Measurements from ENCODE around the gene ENO2.

Gene ENO2

DNA sequence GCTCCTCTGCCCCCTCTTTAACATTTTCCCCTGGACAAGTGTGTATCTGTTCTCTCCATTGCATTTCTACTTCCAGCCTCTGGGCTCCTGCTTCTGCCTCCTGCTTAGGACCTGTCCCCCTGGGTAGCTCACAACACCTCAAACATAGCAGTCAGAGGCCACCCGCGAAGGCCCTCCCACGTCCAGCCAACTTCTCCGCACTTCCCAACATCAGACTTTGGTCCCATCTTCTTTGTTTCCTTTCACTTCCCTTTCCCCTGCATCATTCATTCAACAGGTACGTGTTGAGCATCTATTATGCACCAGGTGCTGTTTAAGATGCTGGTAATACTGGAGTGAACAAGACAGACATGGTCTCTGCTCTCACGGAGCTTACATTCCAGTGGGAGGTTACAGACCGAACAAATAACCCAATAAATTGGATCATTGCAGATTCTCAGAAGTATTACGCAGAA lies 32.6 kb downstream of the ENO2 start:
- Histone ChIP-seq H3K4me1 (ENCODE audit: control insufficient read depth, insufficient read depth, low read length) (peaks cover 35% of the 10 kb centered on the region), H3K27ac (ENCODE audit: low read depth, low read length) (no peak overlapping the region), H3K36me3 (ENCODE audit: control insufficient read depth, insufficient read depth, low read length) (no peaks in the 10 kb centered on the region), H3K9me3 (ENCODE audit: control insufficient read depth, insufficient read depth, low read depth, low read length) (no peaks in the 10 kb centered on the region), H3K27me3 (ENCODE audit: control insufficient read depth, insufficient read depth, low read length) (no peaks in the 10 kb centered on the region), H3K9ac (ENCODE audit: low read length) (peak overlapping the region; percentile 57), H3K4me3 (ENCODE audit: low read depth, low read length) (peak overlapping the region; percentile 84)

- H3K27me3 ChIP-seq (ENCODE audit: control insufficient read depth, insufficient read depth, low read length), result no peaks in the 10 kb centered on the region
- no peaks in the 10 kb centered on the region for H3K36me3 ChIP-seq (ENCODE audit: control insufficient read depth, insufficient read depth, low read length)
- no peaks in the 10 kb centered on the region for H3K9me3 ChIP-seq (ENCODE audit: control insufficient read depth, insufficient read depth, low read depth, low read length)
- no peak overlapping the region for H3K4me3 ChIP-seq (ENCODE audit: low read depth, low read length)
- no peak overlapping the region for H3K27ac ChIP-seq (ENCODE audit: low read depth, low read length)
- H3K4me1 ChIP-seq (ENCODE audit: control insufficient read depth, insufficient read depth, low read length), result peaks cover 41% of the 10 kb centered on the region
- H3K9ac ChIP-seq (ENCODE audit: low read length), result no peak overlapping the region
Measured at GRCh38 chr12:6947615-6948014, 33.2 kb downstream of the ENO2 start.

GRCh38 chr12:6948873-6949594 lies 34.7 kb downstream of the ENO2 start:
- Histone ChIP-seq H3K36me3 (ENCODE audit: control insufficient read depth, insufficient read depth, low read length) (no peaks in the 10 kb centered on the region), H3K4me3 (ENCODE audit: low read depth, low read length) (no peak overlapping the region), H3K4me1 (ENCODE audit: control insufficient read depth, insufficient read depth, low read length) (peaks cover 46% of the 10 kb centered on the region), H3K27ac (ENCODE audit: low read depth, low read length) (no peak overlapping the region), H3K27me3 (ENCODE audit: control insufficient read depth, insufficient read depth, low read length) (no peaks in the 10 kb centered on the region), H3K9me3 (ENCODE audit: control insufficient read depth, insufficient read depth, low read depth, low read length) (no peaks in the 10 kb centered on the region), H3K9ac (ENCODE audit: low read length) (no peak overlapping the region)

DNA sequence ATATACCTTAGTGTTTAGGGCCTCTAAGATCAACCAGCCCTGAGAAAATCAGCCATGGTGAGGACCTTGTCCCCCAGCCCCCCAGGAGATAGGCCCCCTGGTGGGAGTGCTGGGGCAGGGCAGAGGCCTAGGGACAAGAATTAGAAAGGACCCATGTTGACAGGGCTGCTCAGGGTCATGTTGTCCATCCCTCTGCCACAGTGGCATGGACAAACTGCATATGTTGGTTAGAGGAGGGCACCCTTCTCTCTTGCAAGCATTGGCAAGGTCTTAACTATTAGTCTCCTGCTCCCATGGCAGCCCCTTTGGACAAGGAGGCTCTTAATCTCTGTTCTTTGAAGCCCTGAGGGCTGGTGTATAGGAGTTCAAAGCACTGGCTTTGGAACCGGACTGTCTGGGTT lies 36.0 kb downstream of the ENO2 start:
- Histone ChIP-seq H3K4me3 (ENCODE audit: low read depth, low read length) (no peak overlapping the region), H3K27ac (ENCODE audit: low read depth, low read length) (no peak overlapping the region), H3K4me1 (ENCODE audit: control insufficient read depth, insufficient read depth, low read length) (peaks cover 39% of the 10 kb centered on the region), H3K27me3 (ENCODE audit: control insufficient read depth, insufficient read depth, low read length) (no peaks in the 10 kb centered on the region), H3K9ac (ENCODE audit: low read length) (no peak overlapping the region), H3K9me3 (ENCODE audit: control insufficient read depth, insufficient read depth, low read depth, low read length) (no peaks in the 10 kb centered on the region), H3K36me3 (ENCODE audit: control insufficient read depth, insufficient read depth, low read length) (no peaks in the 10 kb centered on the region)

DNA sequence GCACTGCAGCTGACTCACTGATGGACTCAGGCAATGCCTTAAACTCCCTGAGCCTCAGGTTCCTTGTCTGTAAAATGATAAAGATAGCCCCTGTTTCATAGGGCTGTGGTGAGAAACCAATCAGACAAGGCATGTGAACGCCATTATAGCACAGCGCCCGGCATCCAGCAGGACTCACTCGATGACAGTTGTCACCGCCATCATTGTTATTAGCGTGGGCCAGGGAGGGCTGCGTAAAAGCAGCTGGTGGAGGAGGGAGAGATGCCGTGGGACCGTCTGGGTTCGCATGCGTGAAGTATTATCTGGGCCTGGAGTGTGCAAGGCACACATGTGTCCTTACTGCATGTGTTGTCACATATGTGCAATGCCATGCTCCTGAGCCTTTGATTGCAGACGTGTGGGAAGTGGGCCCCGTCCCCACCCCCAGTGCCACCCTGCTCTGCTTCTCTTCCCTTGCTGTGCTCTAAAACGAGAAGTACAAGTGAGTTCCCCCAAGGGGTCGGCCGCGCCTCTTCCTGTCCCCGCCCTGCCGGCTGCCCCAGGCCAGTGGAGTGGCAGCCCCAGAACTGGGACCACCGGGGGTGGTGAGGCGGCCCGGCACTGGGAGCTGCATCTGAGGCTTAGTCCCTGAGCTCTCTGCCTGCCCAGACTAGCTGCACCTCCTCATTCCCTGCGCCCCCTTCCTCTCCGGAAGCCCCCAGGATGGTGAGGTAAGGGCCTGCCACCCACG lies 36.6 kb downstream of the ENO2 start, which contains the start of gene PTPN6:
PTPN6 (plus strand) TSS at position 546 of the 730 bp plus-strand sequence; CDS start at position 703, 157 bp downstream.
- no peak within 1 kb of the TSS for H3K9ac ChIP-seq (ENCODE audit: low read length)
- H3K27ac ChIP-seq (ENCODE audit: low read depth, low read length), result no peak within 1 kb of the TSS; the same call in 1 of the 2 replicates
- no peak within 1 kb of the TSS for H3K4me3 ChIP-seq (ENCODE audit: low read depth, low read length)
- H3K36me3 ChIP-seq (ENCODE audit: control insufficient read depth, insufficient read depth, low read length), result no peaks in the 10 kb centered on the region
- peaks cover 33% of the 10 kb centered on the region for H3K4me1 ChIP-seq (ENCODE audit: control insufficient read depth, insufficient read depth, low read length)
- H3K9me3 ChIP-seq (ENCODE audit: control insufficient read depth, insufficient read depth, low read depth, low read length), result no peaks in the 10 kb centered on the region
- H3K27me3 ChIP-seq (ENCODE audit: control insufficient read depth, insufficient read depth, low read length), result no peaks in the 10 kb centered on the region

- H3K4me1 ChIP-seq (ENCODE audit: control insufficient read depth, insufficient read depth, low read length), result peaks cover 33% of the 10 kb centered on the region
- H3K36me3 ChIP-seq (ENCODE audit: control insufficient read depth, insufficient read depth, low read length), result no peaks in the 10 kb centered on the region
- H3K27me3 ChIP-seq (ENCODE audit: control insufficient read depth, insufficient read depth, low read length), result no peaks in the 10 kb centered on the region
- H3K27ac ChIP-seq (ENCODE audit: low read depth, low read length), result no peak overlapping the region; the same call in 1 of the 2 replicates
- H3K9me3 ChIP-seq (ENCODE audit: control insufficient read depth, insufficient read depth, low read depth, low read length), result no peaks in the 10 kb centered on the region
- no peak overlapping the region for H3K9ac ChIP-seq (ENCODE audit: low read length)
- H3K4me3 ChIP-seq (ENCODE audit: low read depth, low read length), result no peak overlapping the region
Measured at GRCh38 chr12:6951551-6952120, 37.3 kb downstream of the ENO2 start.

- Histone ChIP-seq H3K9ac (ENCODE audit: low read length) (no peak overlapping the region), H3K27me3 (ENCODE audit: control insufficient read depth, insufficient read depth, low read length) (no peaks in the 10 kb centered on the region), H3K36me3 (ENCODE audit: control insufficient read depth, insufficient read depth, low read length) (no peaks in the 10 kb centered on the region), H3K27ac (ENCODE audit: low read depth, low read length) (no peak overlapping the region), H3K4me1 (ENCODE audit: control insufficient read depth, insufficient read depth, low read length) (peaks cover 28% of the 10 kb centered on the region), H3K4me3 (ENCODE audit: low read depth, low read length) (no peak overlapping the region), H3K9me3 (ENCODE audit: control insufficient read depth, insufficient read depth, low read depth, low read length) (no peaks in the 10 kb centered on the region)
Measured at GRCh38 chr12:6952121-6952862, 37.9 kb downstream of the ENO2 start.

GRCh38 chr12:6952863-6953441 lies 38.6 kb downstream of the ENO2 start:
- Histone ChIP-seq H3K36me3 (ENCODE audit: control insufficient read depth, insufficient read depth, low read length) (no peaks in the 10 kb centered on the region), H3K9me3 (ENCODE audit: control insufficient read depth, insufficient read depth, low read depth, low read length) (no peaks in the 10 kb centered on the region), H3K4me1 (ENCODE audit: control insufficient read depth, insufficient read depth, low read length) (peaks cover 28% of the 10 kb centered on the region), H3K27me3 (ENCODE audit: control insufficient read depth, insufficient read depth, low read length) (no peaks in the 10 kb centered on the region), H3K9ac (ENCODE audit: low read length) (peak overlapping the region; percentile 25), H3K27ac (ENCODE audit: low read depth, low read length) (no peak overlapping the region), H3K4me3 (ENCODE audit: low read depth, low read length) (no peak overlapping the region)

GRCh38 chr12:6953442-6954315 lies 39.3 kb downstream of the ENO2 start:
- H3K36me3 ChIP-seq (ENCODE audit: control insufficient read depth, insufficient read depth, low read length), result no peaks in the 10 kb centered on the region
- peak overlapping the region; percentile 25 for H3K9ac ChIP-seq (ENCODE audit: low read length)
- peaks cover 28% of the 10 kb centered on the region for H3K4me1 ChIP-seq (ENCODE audit: control insufficient read depth, insufficient read depth, low read length)
- no peaks in the 10 kb centered on the region for H3K9me3 ChIP-seq (ENCODE audit: control insufficient read depth, insufficient read depth, low read depth, low read length)
- no peaks in the 10 kb centered on the region for H3K27me3 ChIP-seq (ENCODE audit: control insufficient read depth, insufficient read depth, low read length)
- H3K4me3 ChIP-seq (ENCODE audit: low read depth, low read length), result no peak overlapping the region
- no peak overlapping the region for H3K27ac ChIP-seq (ENCODE audit: low read depth, low read length)
